Measurements from ENCODE around the gene CHAF1B. TPM values are rescaled to one million over a fixed set of nuclear protein-coding genes. Genes with fewer than 3 reads are reported as not detected.
A peak's percentile ranks its signal among the peaks of the same experiment; 100 is the strongest.

Gene CHAF1B
- total RNA-seq, 3 donors from 2014 or later: 0.64 to 2.8 (median 1.6) TPM

- no peak overlapping the region for H3K27ac ChIP-seq
- no peaks in the 10 kb centered on the region for H3K4me1 ChIP-seq
- H3K4me3 ChIP-seq: no peak overlapping the region
- DNase-seq (ENCODE audit: low spot score in 2 of 2): no peak
- TF ChIP-seq, protein P1, sequence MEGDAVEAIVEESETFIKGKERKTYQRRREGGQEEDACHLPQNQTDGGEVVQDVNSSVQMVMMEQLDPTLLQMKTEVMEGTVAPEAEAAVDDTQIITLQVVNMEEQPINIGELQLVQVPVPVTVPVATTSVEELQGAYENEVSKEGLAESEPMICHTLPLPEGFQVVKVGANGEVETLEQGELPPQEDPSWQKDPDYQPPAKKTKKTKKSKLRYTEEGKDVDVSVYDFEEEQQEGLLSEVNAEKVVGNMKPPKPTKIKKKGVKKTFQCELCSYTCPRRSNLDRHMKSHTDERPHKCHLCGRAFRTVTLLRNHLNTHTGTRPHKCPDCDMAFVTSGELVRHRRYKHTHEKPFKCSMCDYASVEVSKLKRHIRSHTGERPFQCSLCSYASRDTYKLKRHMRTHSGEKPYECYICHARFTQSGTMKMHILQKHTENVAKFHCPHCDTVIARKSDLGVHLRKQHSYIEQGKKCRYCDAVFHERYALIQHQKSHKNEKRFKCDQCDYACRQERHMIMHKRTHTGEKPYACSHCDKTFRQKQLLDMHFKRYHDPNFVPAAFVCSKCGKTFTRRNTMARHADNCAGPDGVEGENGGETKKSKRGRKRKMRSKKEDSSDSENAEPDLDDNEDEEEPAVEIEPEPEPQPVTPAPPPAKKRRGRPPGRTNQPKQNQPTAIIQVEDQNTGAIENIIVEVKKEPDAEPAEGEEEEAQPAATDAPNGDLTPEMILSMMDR (IDR thresholded peaks at IDR 0.05): no peak
- TF ChIP-seq POLR2AphosphoS5 (IDR thresholded peaks at IDR 0.05) (no peak), POLR2A (IDR thresholded peaks at IDR 0.05) (no peak)
- H3K27me3 ChIP-seq: no peaks in the 10 kb centered on the region
- no peaks in the 10 kb centered on the region for H3K9me3 ChIP-seq
- intact Hi-C loops (cut with DNase I; ENCODE audit: low total_unique reads): no loop called here
- H3K36me3 ChIP-seq: no peaks in the 10 kb centered on the region
Observed at GRCh38 chr21:36420571-36421339, 35.6 kb downstream of the CHAF1B start.

- no peaks in the 10 kb centered on the region for H3K9me3 ChIP-seq
- no peak overlapping the region for H3K27ac ChIP-seq
- DNase-seq (ENCODE audit: low spot score in 2 of 2): peak in 1 of 2 donors; percentile 55
- no peaks in the 10 kb centered on the region for H3K36me3 ChIP-seq
- H3K4me3 ChIP-seq: no peak overlapping the region
- intact Hi-C loops (cut with DNase I; ENCODE audit: low total_unique reads): no loop called here
- no peak for TF ChIP-seq POLR2AphosphoS5 (IDR thresholded peaks at IDR 0.05)
- TF ChIP-seq POLR2A (IDR thresholded peaks at IDR 0.05): no peak
- TF ChIP-seq, protein P1 (IDR thresholded peaks at IDR 0.05): peak in 1 of 3 donors; percentile 31
- no peaks in the 10 kb centered on the region for H3K27me3 ChIP-seq
- H3K4me1 ChIP-seq: no peaks in the 10 kb centered on the region
Observed at GRCh38 chr21:36422279-36423098, 37.3 kb downstream of the CHAF1B start.

- intact Hi-C loops (cut with DNase I; ENCODE audit: low total_unique reads): no loop called here
- no peaks in the 10 kb centered on the region for H3K4me1 ChIP-seq
- TF ChIP-seq POLR2A (IDR thresholded peaks at IDR 0.05) (no peak), POLR2AphosphoS5 (IDR thresholded peaks at IDR 0.05) (no peak)
- TF ChIP-seq, protein P1 (IDR thresholded peaks at IDR 0.05): no peak
- no peak overlapping the region for H3K4me3 ChIP-seq
- H3K9me3 ChIP-seq: no peaks in the 10 kb centered on the region
- no peak overlapping the region for H3K27ac ChIP-seq
- no peaks in the 10 kb centered on the region for H3K36me3 ChIP-seq
- H3K27me3 ChIP-seq: no peaks in the 10 kb centered on the region
- DNase-seq (ENCODE audit: low spot score in 2 of 2): no peak
Observed at GRCh38 chr21:36423771-36424433, 38.7 kb downstream of the CHAF1B start.

GRCh38 chr21:36424592-36424991, 39.4 kb downstream of the CHAF1B start:
- no peaks in the 10 kb centered on the region for H3K36me3 ChIP-seq
- intact Hi-C loops (cut with DNase I; ENCODE audit: low total_unique reads): no loop called here
- no peak overlapping the region for H3K27ac ChIP-seq
- no peaks in the 10 kb centered on the region for H3K27me3 ChIP-seq
- no peak for DNase-seq (ENCODE audit: low spot score in 2 of 2)
- no peaks in the 10 kb centered on the region for H3K4me1 ChIP-seq
- TF ChIP-seq, protein P1 (IDR thresholded peaks at IDR 0.05): no peak
- TF ChIP-seq POLR2A (IDR thresholded peaks at IDR 0.05): no peak
- no peak for TF ChIP-seq POLR2AphosphoS5 (IDR thresholded peaks at IDR 0.05)
- H3K9me3 ChIP-seq: no peaks in the 10 kb centered on the region
- no peak overlapping the region for H3K4me3 ChIP-seq
